IMR-90 (cell line): ENCODE results near the gene MAN1C1. TPM values are rescaled to one million over a fixed set of nuclear protein-coding genes. Genes with fewer than 3 reads are reported as not detected.

Experiments used
- ATAC-seq: fragments of 200-7000 bp; cut with Tn5 transposase; 2 replicates; pipeline ENCODE4 v1.9.1; 2020; ENCODE audit warnings: low read depth, mild to moderate bottlenecking, moderate library complexity
- BruUV-seq: library from RNA; stranded (reverse); fragments of 400-500 nt; replicated peaks from 2 replicates; lab custom pipeline; 2021; lab: Mats Ljungman, UMichigan
- CTCF ChIA-PET: fragments of 300-600 bp; formaldehyde crosslinking; extraction: SDS; loops from one replicate; lab custom pipeline; 2021; ENCODE audit warnings: antibody characterized with exemption; lab: Yijun Ruan, JAX
- POLR2A ChIA-PET: fragments of 300-600 bp; sonication (Branson Sonifier 250); formaldehyde crosslinking; loops from one replicate; lab custom pipeline; 2022; ENCODE audit warnings: antibody characterized with exemption; ENCODE audit not compliant: unreplicated experiment; lab: Charles Lee
- DNase-seq: peaks from one replicate; pipeline ENCODE4 v3.0.0; 2013
- H2AFZ ChIP-seq: replicated peaks from 2 replicates; pipeline ENCODE3; 2013; ENCODE audit warnings: low read length, mild to moderate bottlenecking; ENCODE audit not compliant: poor library complexity
- H2AK5ac ChIP-seq: 2 replicates; pipeline ENCODE4 v1.6.1; 2013; ENCODE audit warnings: low read depth, low read length, inconsistent platforms
- H2AK9ac ChIP-seq: replicated peaks from 2 replicates; pipeline ENCODE3; 2013; ENCODE audit warnings: mild to moderate bottlenecking, low read depth, low read length, moderate library complexity; ENCODE audit not compliant: poor library complexity
- H2BK120ac ChIP-seq: 2 replicates; pipeline ENCODE4 v1.6.1; 2013; ENCODE audit warnings: low read depth, low read length, inconsistent platforms
- H2BK15ac ChIP-seq: 3 replicates; pipeline ENCODE4 v1.6.1; 2013; ENCODE audit warnings: low read depth, low read length, inconsistent platforms
- H2BK20ac ChIP-seq: 2 replicates; pipeline ENCODE4 v1.6.1; 2013; ENCODE audit warnings: low read depth, mild to moderate bottlenecking, inconsistent platforms, low read length, moderate library complexity
- H2BK5ac ChIP-seq: 2 replicates; pipeline ENCODE4 v1.6.1; 2013; ENCODE audit warnings: mild to moderate bottlenecking, low read depth, low read length, inconsistent platforms; ENCODE audit not compliant: poor library complexity, severe bottlenecking
- H3K14ac ChIP-seq: replicated peaks from 2 replicates; pipeline ENCODE4 v1.6.1; 2013; ENCODE audit warnings: low read depth, low read length, inconsistent platforms
- H3K18ac ChIP-seq: 2 replicates; pipeline ENCODE4 v1.6.1; 2013; ENCODE audit warnings: low read depth, low read length, control low read depth
- H3K23ac ChIP-seq: 2 replicates; pipeline ENCODE4 v1.6.1; 2013; ENCODE audit warnings: low read depth, low read length, inconsistent platforms
- H3K27ac ChIP-seq: 2 replicates; pipeline ENCODE4 v1.5.1; 2013; ENCODE audit warnings: mild to moderate bottlenecking, control low read depth, low read length; ENCODE audit not compliant: insufficient read depth
- H3K27me3 ChIP-seq: 2 replicates; pipeline ENCODE4 v1.6.1; 2013; ENCODE audit warnings: low read length; ENCODE audit not compliant: control insufficient read depth, insufficient read depth
- H3K36me3 ChIP-seq: 2 replicates; pipeline ENCODE4 v1.6.1; 2013; ENCODE audit warnings: low read length, mixed read lengths; ENCODE audit not compliant: control insufficient read depth, insufficient read depth
- H3K4ac ChIP-seq: 2 replicates; pipeline ENCODE4 v1.6.1; 2013; ENCODE audit warnings: low read depth, low read length, inconsistent platforms
- H3K4me1 ChIP-seq: 2 replicates; pipeline ENCODE4 v1.6.1; 2013; ENCODE audit warnings: low read length, mixed read lengths; ENCODE audit not compliant: control insufficient read depth, insufficient read depth
- H3K4me2 ChIP-seq: 2 replicates; pipeline ENCODE4 v1.6.1; 2013; ENCODE audit warnings: low read depth, mild to moderate bottlenecking, control low read depth, low read length, moderate library complexity
- H3K4me3 ChIP-seq: 2 replicates; pipeline ENCODE4 v1.5.1; 2013; ENCODE audit warnings: low read depth, mild to moderate bottlenecking, control low read depth, low read length, moderate library complexity; ENCODE audit not compliant: insufficient read depth
- H3K56ac ChIP-seq: 2 replicates; pipeline ENCODE4 v1.6.1; 2013; ENCODE audit warnings: low read length, inconsistent platforms; ENCODE audit not compliant: insufficient read depth; ENCODE audit errors: extremely low read depth
- H3K79me1 ChIP-seq, 2 experiments: 2 replicates each; pipeline ENCODE4 v1.6.1; 2013; ENCODE audit warnings: low read length in 2 of 2, inconsistent platforms in 1 of 2, low read depth in 1 of 2
- H3K9ac ChIP-seq: 2 replicates; pipeline ENCODE4 v1.6.1; 2013; ENCODE audit warnings: low read depth, low read length, control low read depth
- H3K9me1 ChIP-seq: 2 replicates; pipeline ENCODE4 v1.6.1; 2013; ENCODE audit warnings: low read length, inconsistent platforms; ENCODE audit not compliant: insufficient read depth
- H3K9me3 ChIP-seq: 2 replicates; pipeline ENCODE4 v1.6.1; 2013; ENCODE audit warnings: low read length; ENCODE audit not compliant: control insufficient read depth, insufficient read depth
- H4K20me1 ChIP-seq: 2 replicates; pipeline ENCODE4 v1.6.1; 2013; ENCODE audit warnings: low read length, inconsistent platforms; ENCODE audit not compliant: insufficient read depth
- H4K5ac ChIP-seq: 2 replicates; pipeline ENCODE4 v1.6.1; 2013; ENCODE audit warnings: mild to moderate bottlenecking, low read depth, low read length, control low read depth
- H4K8ac ChIP-seq, 2 experiments: 2 replicates each; pipeline ENCODE4 v1.6.1; 2013; ENCODE audit warnings: low read depth in 2 of 2, low read length in 2 of 2, control low read depth in 1 of 2, inconsistent platforms in 1 of 2
- H4K91ac ChIP-seq: 2 replicates; pipeline ENCODE4 v1.6.1; 2013; ENCODE audit warnings: low read depth, low read length, inconsistent platforms; ENCODE audit not compliant: insufficient read depth
- CHD1 ChIP-seq: IDR thresholded peaks from 2 replicates; pipeline ENCODE4 v1.6.1; 2012; ENCODE audit warnings: low read depth, low read length, improper control_type of control experiment
- MXI1 ChIP-seq: IDR thresholded peaks from 2 replicates; pipeline ENCODE4 v1.6.1; 2012; ENCODE audit warnings: low read depth, mild to moderate bottlenecking, low read length, moderate library complexity, borderline replicate concordance
- NFE2L2 ChIP-seq: fragments of 150-350 bp; IDR thresholded peaks from 2 replicates; pipeline ENCODE4 v1.6.1; 2016; ENCODE audit warnings: low read depth, mild to moderate bottlenecking, low read length
- POLR2A ChIP-seq: IDR thresholded peaks from 2 replicates; pipeline ENCODE4 v1.6.1; 2012; ENCODE audit warnings: mild to moderate bottlenecking, low read depth, low read length
- RCOR1 ChIP-seq: IDR thresholded peaks from 2 replicates; pipeline ENCODE4 v1.6.1; 2012; ENCODE audit warnings: mild to moderate bottlenecking, low read length, improper control_type of control experiment; ENCODE audit not compliant: insufficient replicate concordance
- SMC3 ChIP-seq: fragments of 150-350 bp; IDR thresholded peaks from 2 replicates; pipeline ENCODE4 v1.6.1; 2016; ENCODE audit warnings: low read depth, mild to moderate bottlenecking, antibody characterized with exemption, low read length, moderate library complexity
- WGBS, 2 experiments: methylation state at CpG; one replicate each; pipeline versions ENCODE4 v1.1.5 to v1.1.7; 2013; ENCODE audit warnings: missing lambda C conversion rate in 2 of 2; ENCODE audit not compliant: insufficient read length in 1 of 2; ENCODE audit errors: extremely low coverage in 2 of 2; 5-methylcytosine and 5-hydroxymethylcytosine counted together
- dilution Hi-C: fragments of 300-500 bp; cut with HindIII; formaldehyde crosslinking; loops from one replicate; pipeline ENCODE4 v1.14.3; 2018; ENCODE audit warnings: low sequenced_read_pairs; ENCODE audit not compliant: unreplicated experiment
- in situ Hi-C: fragments of 300-500 bp; cut with MboI; formaldehyde crosslinking; loops from 3 replicates; pipeline ENCODE4 v1.14.3; 2019; ENCODE audit warnings: low sequenced_read_pairs, inconsistent platforms, mixed read lengths
- intact Hi-C: fragments of 100-400 bp; cut with micrococcal nuclease; formaldehyde crosslinking; loops from 2 replicates; pipeline ENCODE4 v1.10.0; 2022
- polyA plus RNA-seq, 3 experiments: library from polyadenylated mRNA; depleted of rRNA; stranded (reverse); fragments of >200 nt; gene quantifications; 2 replicates each; pipeline ENCODE4 v1.2.3, GENCODE V29; 2012; ENCODE audit warnings: low replicate concordance in 1 of 3
- total RNA-seq: library from RNA; depleted of rRNA; stranded (reverse); fragments of >200 nt; gene quantifications from 2 replicates; pipeline ENCODE4 v1.2.3, GENCODE V29; 2012
- TF ChIP-seq, protein P1 (sequence below): fragments of 150-350 bp; IDR thresholded peaks from 2 replicates; pipeline ENCODE4 v1.6.1; 2017; ENCODE audit warnings: mild to moderate bottlenecking, antibody characterized with exemption, low read length, low read depth

Gene MAN1C1
- total and polyA plus RNA-seq, 2 of the 4 experiments (the other 2 are of a cell fraction): 3.2 to 11.3 TPM

DNA sequence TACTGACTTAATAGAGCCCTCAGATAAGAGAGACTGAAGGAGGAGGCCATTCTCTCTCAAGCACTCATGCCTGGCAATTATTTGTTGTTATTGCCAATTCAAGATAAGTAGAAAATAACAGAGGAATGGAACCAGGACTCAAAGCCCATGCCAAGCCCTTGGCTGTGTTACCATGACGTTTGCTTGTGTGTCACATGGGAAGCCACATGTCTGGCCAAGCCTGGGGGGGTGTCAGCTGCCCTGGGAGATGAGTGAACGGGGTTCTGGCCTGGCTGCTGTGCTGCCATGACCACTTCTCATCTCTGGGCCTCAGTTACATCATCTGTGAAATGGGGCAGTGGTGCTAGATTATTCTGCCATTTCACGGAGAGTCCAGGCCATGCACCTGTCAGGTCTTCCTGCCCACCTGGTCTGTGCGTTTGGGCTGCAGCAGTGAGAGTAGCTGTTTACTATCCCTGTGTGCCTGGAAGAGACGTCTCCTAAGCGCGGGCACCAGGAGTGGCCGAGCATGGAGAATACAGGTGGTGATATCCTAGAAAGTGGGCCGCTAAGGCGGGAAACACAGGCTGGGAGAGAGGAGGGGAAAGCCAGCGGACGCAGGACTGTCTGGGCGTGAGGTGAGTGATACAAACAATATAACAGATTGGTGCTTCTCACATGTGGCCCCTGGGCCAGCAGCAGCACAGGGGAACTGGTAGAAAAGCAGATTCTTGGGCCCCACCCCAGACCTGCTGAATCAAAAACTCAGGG lies 67.8 kb downstream of the MAN1C1 start:
- Histone ChIP-seq H3K27me3 (no peaks in the 10 kb centered on the region), H2AK5ac (peak overlapping the region; percentile 3; the same call in 1 of the 2 replicates), H3K9me1 (peaks cover 13% of the 10 kb centered on the region), H3K9ac (no peak overlapping the region), H2AK9ac (no peak overlapping the region), H3K4me3 (no peak overlapping the region), H3K27ac (no peak overlapping the region), H4K20me1 (no peaks in the 10 kb centered on the region; the same call in 1 of the 2 replicates), H3K18ac (no peak overlapping the region), H4K5ac (no peak overlapping the region), H2BK20ac (no peak overlapping the region), H3K23ac (no peak overlapping the region), H3K14ac (no peak overlapping the region), H2AFZ (no peak overlapping the region), H3K4me1 (peaks cover 16% of the 10 kb centered on the region), H3K4ac (no peak overlapping the region), H3K4me2 (no peak overlapping the region), H3K56ac (no peak overlapping the region), H4K91ac (peak overlapping the region; percentile 10; the same call in 1 of the 2 replicates), H4K8ac (no peak overlapping the region), H3K36me3 (peaks cover 6% of the 10 kb centered on the region; the same call in 1 of the 2 replicates), H3K79me1 (no peaks in the 10 kb centered on the region; a peak in 1 of 4 replicates), H2BK5ac (no peak overlapping the region), H2BK120ac (no peak overlapping the region), H2BK15ac (no peak overlapping the region), H3K9me3 (no peaks in the 10 kb centered on the region)
- intact Hi-C loops: no loop called here
- BruUV-seq: no TSS peak
- no peak for TF ChIP-seq CHD1
- TF ChIP-seq, protein P1, sequence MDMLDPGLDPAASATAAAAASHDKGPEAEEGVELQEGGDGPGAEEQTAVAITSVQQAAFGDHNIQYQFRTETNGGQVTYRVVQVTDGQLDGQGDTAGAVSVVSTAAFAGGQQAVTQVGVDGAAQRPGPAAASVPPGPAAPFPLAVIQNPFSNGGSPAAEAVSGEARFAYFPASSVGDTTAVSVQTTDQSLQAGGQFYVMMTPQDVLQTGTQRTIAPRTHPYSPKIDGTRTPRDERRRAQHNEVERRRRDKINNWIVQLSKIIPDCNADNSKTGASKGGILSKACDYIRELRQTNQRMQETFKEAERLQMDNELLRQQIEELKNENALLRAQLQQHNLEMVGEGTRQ: peak; percentile 65
- TF ChIP-seq RCOR1: peak; percentile 20
- no peak for TF ChIP-seq MXI1
- no peak for TF ChIP-seq SMC3
- no peak for TF ChIP-seq NFE2L2
- TF ChIP-seq POLR2A: no peak
- in situ Hi-C loops: no loop called here
- ChIA-PET POLR2A (no interaction called here), CTCF (no interaction called here)
- WGBS, 2 experiments: 84% methylated on average over 5 of the region's 13 CpGs; no CpG with 5 or more reads in 1 of the 2 experiments
- dilution Hi-C loops: no loop called here
- ATAC-seq: no peak
- DNase-seq: no peak
